Activated T-helper 9 cell treated with anti-CD3 and anti-CD28 coated beads, Interleukin-2, amount 50 U/mL, for 16 hours (primary cell): ENCODE measurements around the gene PKP3.
A peak's percentile ranks its signal among the peaks of the same experiment; 100 is the strongest.
"Not testable (repeated sequence)": the region's sequence is repeated elsewhere in the genome, so short reads cannot be mapped to it uniquely, and the experiment has no call there.

Experiments
- DNase-seq: peaks from one replicate; pipeline ENCODE4 v3.0.0-alpha.2; 2020; ENCODE audit warnings: low read depth

Gene PKP3

GRCh38 chr11:394858-395655 lies 1.0 kb downstream of the PKP3 start:
- no peak for DNase-seq

- no peak for DNase-seq
Observed at GRCh38 chr11:395866-396265, 1.9 kb downstream of the PKP3 start.

GRCh38 chr11:396511-396947 lies 2.5 kb downstream of the PKP3 start:
- DNase-seq, result no peak

GRCh38 chr11:396948-397548 lies 3.0 kb downstream of the PKP3 start:
- no peak for DNase-seq

- DNase-seq, result no peak
Observed at GRCh38 chr11:398826-399225, 4.8 kb downstream of the PKP3 start.

GRCh38 chr11:399731-400211 lies 5.8 kb downstream of the PKP3 start:
- no peak for DNase-seq

- DNase-seq, result no peak
Observed at GRCh38 chr11:400241-400689, 6.3 kb downstream of the PKP3 start.

- not testable (repeated sequence) for DNase-seq
Observed at GRCh38 chr11:401196-401595, 7.2 kb downstream of the PKP3 start.

- no peak for DNase-seq
Observed at GRCh38 chr11:403021-403760, 9.2 kb downstream of the PKP3 start.

GRCh38 chr11:403761-404431 lies 9.9 kb downstream of the PKP3 start:
- DNase-seq, result no peak

- DNase-seq, result no peak
Observed at GRCh38 chr11:404551-405264, 10.7 kb downstream of the PKP3 start.

GRCh38 chr11:405323-405953 lies 11.4 kb downstream of the PKP3 start:
- DNase-seq, result no peak

- DNase-seq, result no peak
Observed at GRCh38 chr11:405954-406795, 12.2 kb downstream of the PKP3 start.

- DNase-seq, result peak; percentile 84
Observed at GRCh38 chr11:406796-407650, 13.0 kb downstream of the PKP3 start.

- DNase-seq, result no peak
Observed at GRCh38 chr11:407651-408123, 13.7 kb downstream of the PKP3 start.

- DNase-seq, result no peak
Observed at GRCh38 chr11:408154-409007, 14.4 kb downstream of the PKP3 start.

- DNase-seq, result no peak
Observed at GRCh38 chr11:409008-409599, 15.1 kb downstream of the PKP3 start.
